PC-3 (cell line): ENCODE measurements around the gene RNU5B-1. TPM values are rescaled to one million over a fixed set of nuclear protein-coding genes. Genes with fewer than 3 reads are reported as not detected.

Source experiments
- ATAC-seq: fragments of 200-7000 bp; cut with Tn5 transposase; 2 replicates; pipeline ENCODE4 v1.9.1; 2020; ENCODE audit warnings: mild to moderate bottlenecking, moderate library complexity
- BruUV-seq: library from RNA; stranded (reverse); fragments of 400-500 nt; replicated peaks from 2 replicates; lab custom pipeline; 2021; lab: Mats Ljungman, UMichigan
- CTCF ChIA-PET: fragments of 300-600 bp; sonication (Branson Sonifier 250); formaldehyde crosslinking; loops from one replicate; lab custom pipeline; 2022; ENCODE audit warnings: antibody characterized with exemption; lab: Charles Lee
- POLR2A ChIA-PET: fragments of 300-600 bp; sonication (Branson Sonifier 250); formaldehyde crosslinking; loops from one replicate; lab custom pipeline; 2022; ENCODE audit warnings: antibody characterized with exemption; ENCODE audit not compliant: unreplicated experiment; lab: Charles Lee
- DNase-seq: peaks from one replicate; pipeline ENCODE4 v3.0.0-alpha.2; 2015
- H2AFZ ChIP-seq: fragments of 300-600 bp; sonication (generic); 2 replicates; pipeline ENCODE4 v1.6.0; 2016; ENCODE audit warnings: antibody characterized with exemption, low read length
- H3F3A ChIP-seq: fragments of 300-600 bp; sonication (generic); one replicate; pipeline ENCODE4 v1.6.0; 2017; ENCODE audit warnings: antibody characterized with exemption, low read length, control low read depth, mild to moderate bottlenecking; ENCODE audit not compliant: unreplicated experiment
- H3K27ac ChIP-seq: fragments of 300-600 bp; sonication (generic); 2 replicates; pipeline ENCODE4 v1.5.1; 2016; ENCODE audit warnings: mild to moderate bottlenecking, low read length
- H3K27me3 ChIP-seq: fragments of 300-600 bp; sonication (generic); 2 replicates; pipeline ENCODE4 v1.6.1; 2016; ENCODE audit warnings: low read length, mixed read lengths
- H3K36me3 ChIP-seq: fragments of 300-600 bp; sonication (generic); 2 replicates; pipeline ENCODE4 v1.6.1; 2016; ENCODE audit warnings: low read depth, mixed run types, low read length, mixed read lengths
- H3K4me1 ChIP-seq: fragments of 300-600 bp; sonication (generic); 2 replicates; pipeline ENCODE4 v1.5.1; 2016; ENCODE audit warnings: low read length; ENCODE audit not compliant: insufficient read depth
- H3K4me2 ChIP-seq: fragments of 300-600 bp; sonication (generic); 2 replicates; pipeline ENCODE4 v1.6.0; 2016; ENCODE audit warnings: low read length
- H3K4me3 ChIP-seq: fragments of 300-600 bp; sonication (generic); 2 replicates; pipeline ENCODE4 v1.5.1; 2016; ENCODE audit warnings: mild to moderate bottlenecking, low read length, mixed read lengths
- H3K79me2 ChIP-seq: fragments of 300-600 bp; sonication (generic); 2 replicates; pipeline ENCODE4 v1.6.1; 2017; ENCODE audit warnings: low read length, mixed read lengths
- H3K9ac ChIP-seq: fragments of 300-600 bp; sonication (generic); 2 replicates; pipeline ENCODE4 v1.6.0; 2016; ENCODE audit warnings: mild to moderate bottlenecking, low read length
- H3K9me2 ChIP-seq: fragments of 300-600 bp; sonication (generic); replicated peaks from 2 replicates; pipeline ENCODE4 v1.6.1; 2016; ENCODE audit warnings: mixed run types, low read length, mixed read lengths
- H3K9me3 ChIP-seq: fragments of 300-600 bp; sonication (generic); 2 replicates; pipeline ENCODE4 v1.6.1; 2016; ENCODE audit warnings: low read length, mixed read lengths
- H4K20me1 ChIP-seq: fragments of 300-600 bp; sonication (generic); 2 replicates; pipeline ENCODE4 v1.6.1; 2016; ENCODE audit warnings: low read length, mixed read lengths
- CTCF ChIP-seq: fragments of 300-600 bp; sonication (generic); conservative IDR thresholded peaks from 2 replicates; pipeline ENCODE4 v1.5.1; 2017; ENCODE audit warnings: antibody characterized with exemption, low read depth, mild to moderate bottlenecking, low read length
- EZH2 ChIP-seq: fragments of 300-600 bp; sonication (generic); IDR thresholded peaks from one replicate; pipeline ENCODE4 v1.6.1; 2017; ENCODE audit warnings: antibody characterized with exemption, mild to moderate bottlenecking, low read length; ENCODE audit not compliant: unreplicated experiment
- EZH2phosphoT487 ChIP-seq: fragments of 300-600 bp; sonication (generic); IDR thresholded peaks from 2 replicates; pipeline ENCODE4 v1.6.1; 2018; ENCODE audit warnings: mild to moderate bottlenecking, antibody characterized with exemption, low read length, borderline replicate concordance
- intact Hi-C: fragments of 100-400 bp; cut with micrococcal nuclease; formaldehyde crosslinking; loops from 2 replicates; pipeline ENCODE4 v1.9.0; 2023
- total RNA-seq: library from RNA; depleted of rRNA; stranded (reverse); fragments of >200 nt; gene quantifications from 2 replicates; pipeline ENCODE4 v1.2.3, GENCODE V29; 2014

RNU5B-1 gene
- total RNA-seq, 1 experiment from 2014 or later, result not detected

DNA sequence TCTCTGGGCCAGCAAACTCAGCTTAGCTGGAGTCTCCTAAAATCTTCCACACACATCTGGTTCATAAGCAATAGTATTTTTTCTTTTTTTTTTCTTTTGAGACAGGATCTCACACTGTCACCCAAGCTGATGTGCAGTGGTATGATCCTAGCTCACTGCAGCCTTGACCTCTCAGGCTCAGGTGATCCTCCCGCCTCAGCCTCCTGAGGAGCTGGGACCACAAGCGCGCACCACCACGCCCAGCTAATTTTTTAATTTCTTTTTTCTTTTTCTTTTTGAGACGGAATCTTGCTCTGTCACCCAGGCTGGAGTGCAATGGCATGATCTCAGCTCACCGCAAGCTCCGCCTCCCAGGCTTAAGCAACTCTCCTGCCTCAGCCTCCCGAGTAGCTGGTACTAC is 34.3 kb downstream of the RNU5B-1 start:
- ATAC-seq (no peak), DNase-seq (no peak)
- Histone ChIP-seq H3K27me3 (no peaks in the 10 kb centered on the region), H3K4me1 (no peaks in the 10 kb centered on the region), H3K9ac (no peak overlapping the region), H3K79me2 (no peaks in the 10 kb centered on the region), H3K27ac (no peak overlapping the region), H2AFZ (no peak overlapping the region), H3K9me3 (no peaks in the 10 kb centered on the region), H3F3A (no peaks in the 10 kb centered on the region), H3K9me2 (no peaks in the 10 kb centered on the region), H3K4me3 (no peak overlapping the region), H3K36me3 (no peaks in the 10 kb centered on the region), H4K20me1 (no peaks in the 10 kb centered on the region), H3K4me2 (no peak overlapping the region)
- no TSS peak for BruUV-seq
- ChIA-PET CTCF (no interaction called here), POLR2A (no interaction called here)
- TF ChIP-seq EZH2 (no peak), CTCF (no peak), EZH2phosphoT487 (no peak)
- intact Hi-C loops, result no loop called here

DNA sequence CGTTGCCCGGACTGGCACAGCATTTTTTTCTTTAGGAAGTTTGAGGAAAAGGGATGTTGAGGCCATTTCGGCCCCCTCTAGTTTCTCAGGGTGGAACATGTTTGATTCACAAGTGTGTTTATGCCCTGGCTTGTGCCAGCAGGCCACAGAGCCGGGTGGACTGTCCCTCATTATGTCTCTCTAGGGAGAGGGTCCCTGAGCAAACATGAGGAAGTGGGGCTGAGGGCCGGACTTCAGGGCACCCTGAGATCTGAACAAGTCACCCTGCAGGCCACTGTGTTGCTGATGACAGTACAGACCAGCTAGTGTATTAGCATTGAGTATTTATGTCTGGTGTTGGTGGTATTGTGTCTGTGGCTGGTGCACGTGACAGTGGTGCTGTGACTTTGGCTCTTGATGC is 34.9 kb downstream of the RNU5B-1 start:
- no peaks in the 10 kb centered on the region for H3K36me3 ChIP-seq
- no peaks in the 10 kb centered on the region for H3K27me3 ChIP-seq
- intact Hi-C loops, result no loop called here
- POLR2A ChIA-PET, result no interaction called here
- no peaks in the 10 kb centered on the region for H3F3A ChIP-seq
- no peaks in the 10 kb centered on the region for H3K9me3 ChIP-seq
- BruUV-seq, result no TSS peak
- no peak overlapping the region for H2AFZ ChIP-seq
- no peak for ATAC-seq
- no peak overlapping the region for H3K4me2 ChIP-seq
- DNase-seq, result no peak
- no peak for TF ChIP-seq CTCF
- no peak for TF ChIP-seq EZH2phosphoT487
- no peak for TF ChIP-seq EZH2
- H4K20me1 ChIP-seq, result no peaks in the 10 kb centered on the region
- H3K27ac ChIP-seq, result no peak overlapping the region
- no peak overlapping the region for H3K9ac ChIP-seq
- H3K4me3 ChIP-seq, result no peak overlapping the region
- H3K9me2 ChIP-seq, result no peaks in the 10 kb centered on the region
- H3K79me2 ChIP-seq, result no peaks in the 10 kb centered on the region
- CTCF ChIA-PET, result no interaction called here
- no peaks in the 10 kb centered on the region for H3K4me1 ChIP-seq

DNA sequence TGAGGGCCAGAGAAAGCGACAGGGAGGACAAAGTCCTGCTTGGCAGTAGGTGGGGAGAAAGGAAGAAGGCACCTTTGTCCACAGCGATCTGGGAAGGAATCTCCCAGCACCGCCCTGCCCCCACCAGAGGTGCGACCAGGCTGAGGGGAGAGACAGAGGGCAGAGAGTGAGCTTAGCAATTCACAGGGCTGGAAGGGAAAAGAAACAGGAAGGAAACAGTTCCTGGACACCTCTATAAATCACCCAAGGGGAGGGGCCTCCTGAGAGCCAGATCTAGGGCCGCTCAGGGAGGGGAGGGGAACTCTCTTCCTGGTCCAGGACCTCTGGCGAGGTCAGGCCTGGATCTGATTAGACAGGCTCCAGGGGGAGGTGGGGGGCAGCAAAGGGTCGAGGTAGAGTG is 35.4 kb downstream of the RNU5B-1 start:
- Histone ChIP-seq H3K9me2 (no peaks in the 10 kb centered on the region), H3K27ac (no peak overlapping the region), H3K27me3 (no peaks in the 10 kb centered on the region), H3K4me1 (no peaks in the 10 kb centered on the region), H3K9ac (no peak overlapping the region), H2AFZ (no peak overlapping the region), H4K20me1 (no peaks in the 10 kb centered on the region), H3K4me3 (no peak overlapping the region), H3K36me3 (no peaks in the 10 kb centered on the region), H3K9me3 (no peaks in the 10 kb centered on the region), H3K4me2 (no peak overlapping the region), H3K79me2 (no peaks in the 10 kb centered on the region), H3F3A (no peaks in the 10 kb centered on the region)
- intact Hi-C loops, result no loop called here
- ATAC-seq (no peak), DNase-seq (no peak)
- no peak for TF ChIP-seq EZH2
- no peak for TF ChIP-seq EZH2phosphoT487
- TF ChIP-seq CTCF, result no peak
- no TSS peak for BruUV-seq
- CTCF ChIA-PET, result no interaction called here
- POLR2A ChIA-PET, result no interaction called here
